ENCODE results near the gene EFS. TPM values are rescaled to one million over a fixed set of nuclear protein-coding genes. Genes with fewer than 3 reads are reported as not detected.

The EFS gene
- polyA plus RNA-seq, 1 donor (not counting 4 experiments of a cell fraction or from before 2014, with no cell fraction given): 1.4 TPM

DNA sequence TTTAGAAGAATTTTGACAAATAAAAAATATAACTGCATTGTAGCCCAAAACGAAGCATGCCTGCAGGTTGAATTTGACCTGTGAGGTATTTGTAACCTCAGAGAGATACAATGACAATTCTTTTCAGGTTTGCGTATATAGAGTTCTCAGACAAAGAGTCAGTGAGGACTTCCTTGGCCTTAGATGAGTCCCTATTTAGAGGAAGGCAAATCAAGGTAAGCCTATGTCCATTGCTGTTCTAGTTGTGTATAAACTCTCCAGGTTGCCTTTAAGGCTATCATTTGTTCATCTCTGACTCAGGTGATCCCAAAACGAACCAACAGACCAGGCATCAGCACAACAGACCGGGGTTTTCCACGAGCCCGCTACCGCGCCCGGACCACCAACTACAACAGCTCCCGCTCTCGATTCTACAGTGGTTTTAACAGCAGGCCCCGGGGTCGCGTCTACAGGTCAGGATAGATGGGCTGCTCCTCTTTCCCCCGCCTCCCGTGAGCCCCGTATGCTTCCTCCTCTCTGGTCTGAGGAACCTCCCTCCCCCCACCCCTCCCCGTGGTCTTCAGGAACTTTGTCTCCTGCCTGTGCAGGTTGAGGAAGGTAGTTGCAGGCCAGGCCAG is 41.0 kb downstream of the EFS start:
- no peak overlapping the region for H3K4me2 ChIP-seq (ENCODE audit: control insufficient read depth, extremely low read depth, insufficient read depth, low read depth, low read length)
- peaks cover 23% of the 10 kb centered on the region for H3K79me2 ChIP-seq (ENCODE audit: control insufficient read depth, insufficient read depth, low read length)
- no peaks in the 10 kb centered on the region for H3K9me1 ChIP-seq (ENCODE audit: control insufficient read depth, extremely low read depth, insufficient read depth, low read length)
- no peak for DNase-seq (ENCODE audit: low read depth, low spot score)
- H2AFZ ChIP-seq (ENCODE audit: control insufficient read depth, low read length): no peak overlapping the region
- dilution Hi-C loops (cut with MboI; ENCODE audit: extremely low pct_ligation_motif_present, low sequenced_read_pairs): no loop called here
- FAIRE-seq: no peak
- H3K27ac ChIP-seq (ENCODE audit: control insufficient read depth, insufficient read depth, low read length): no peak overlapping the region
- H3K9ac ChIP-seq (ENCODE audit: control insufficient read depth, extremely low read depth, insufficient read depth, low read length): no peak overlapping the region
- H3K4me1 ChIP-seq (ENCODE audit: control insufficient read depth, extremely low read depth, insufficient read depth, low read length): peaks cover 19% of the 10 kb centered on the region
- TF ChIP-seq CTCF (optimal IDR thresholded peaks at IDR 0.05 in 1 of 3, IDR thresholded peaks at IDR 0.05 in 1 of 3, conservative IDR thresholded peaks at IDR 0.05 in 1 of 3; ENCODE audit: extremely low read depth in 1 of 3, insufficient read depth in 2 of 3, low read length in 3 of 3) (no peak), EZH2 (IDR thresholded peaks at IDR 0.05; ENCODE audit: low read length) (no peak)
- no peaks in the 10 kb centered on the region for H3K9me3 ChIP-seq (ENCODE audit: control insufficient read depth, low read depth, low read length)
- peaks cover 17 to 22% of the 10 kb centered on the region in 2 experiments for H3K36me3 ChIP-seq (ENCODE audit: control insufficient read depth in 2 of 2, extremely low read depth in 1 of 2, insufficient read depth in 2 of 2, low read length in 2 of 2)
- no peak overlapping the region for H3K4me3 ChIP-seq (ENCODE audit: control insufficient read depth in 2 of 3, extremely low read depth in 1 of 3, insufficient read depth in 2 of 3, low read depth in 1 of 3, low read length in 3 of 3)
- H3K27me3 ChIP-seq (ENCODE audit: control insufficient read depth, extremely low read depth, insufficient read depth, low read length): no peaks in the 10 kb centered on the region
- H4K20me1 ChIP-seq (ENCODE audit: control insufficient read depth, extremely low read depth, insufficient read depth, low read length): no peaks in the 10 kb centered on the region

DNA sequence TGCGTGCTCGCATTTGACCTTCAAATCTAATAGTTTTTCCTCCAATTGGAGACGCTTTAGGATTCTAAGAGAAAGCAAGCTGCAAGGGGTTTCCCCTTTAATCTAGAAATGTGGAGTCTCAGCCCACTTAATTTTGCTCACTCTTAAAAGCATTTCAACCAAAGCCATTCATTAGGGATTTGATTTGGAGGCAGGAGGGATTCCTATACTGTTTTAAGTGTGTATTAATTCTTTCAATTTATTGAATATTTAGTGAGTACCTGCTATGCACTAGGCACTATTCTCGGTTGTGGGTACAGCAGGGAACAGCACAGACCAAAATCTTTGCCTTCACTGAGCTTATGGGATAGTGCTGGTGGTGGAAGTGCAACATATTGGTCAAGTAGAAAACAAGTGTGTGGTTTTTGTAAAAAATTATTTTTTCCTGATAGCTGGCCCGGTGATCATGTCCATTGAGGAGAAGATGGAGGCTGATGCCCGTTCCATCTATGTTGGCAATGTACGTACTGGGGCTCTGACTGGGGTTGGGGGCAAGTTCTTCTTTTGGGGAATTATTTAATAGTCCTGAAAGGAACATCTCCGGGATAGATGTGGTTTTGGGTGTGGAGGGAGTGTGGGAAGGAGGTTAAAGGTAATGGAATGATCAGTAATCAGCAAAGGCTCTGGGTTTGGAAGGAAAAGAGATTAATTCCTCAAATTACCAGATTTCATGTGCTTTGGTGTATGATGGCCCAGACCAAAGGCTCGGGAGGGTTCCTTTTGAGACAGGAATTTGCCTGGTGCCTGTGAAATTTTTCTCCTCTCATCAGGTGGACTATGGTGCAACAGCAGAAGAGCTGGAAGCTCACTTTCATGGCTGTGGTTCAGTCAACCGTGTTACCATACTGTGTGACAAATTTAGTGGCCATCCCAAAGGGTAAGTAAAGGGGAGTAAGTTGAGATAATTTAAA is 42.1 kb downstream of the EFS start:
- Histone ChIP-seq H3K36me3 (ENCODE audit: control insufficient read depth in 2 of 2, extremely low read depth in 1 of 2, insufficient read depth in 2 of 2, low read length in 2 of 2) (peaks cover 20 to 22% of the 10 kb centered on the region in 2 experiments), H3K27me3 (ENCODE audit: control insufficient read depth, extremely low read depth, insufficient read depth, low read length) (no peaks in the 10 kb centered on the region), H3K4me1 (ENCODE audit: control insufficient read depth, extremely low read depth, insufficient read depth, low read length) (peaks cover 19% of the 10 kb centered on the region), H3K4me3 (ENCODE audit: control insufficient read depth in 2 of 3, extremely low read depth in 1 of 3, insufficient read depth in 2 of 3, low read depth in 1 of 3, low read length in 3 of 3) (peak overlapping the region; percentile 83 to 93 (median 91)), H4K20me1 (ENCODE audit: control insufficient read depth, extremely low read depth, insufficient read depth, low read length) (no peaks in the 10 kb centered on the region), H3K9ac (ENCODE audit: control insufficient read depth, extremely low read depth, insufficient read depth, low read length) (peak overlapping the region; percentile 98), H3K9me1 (ENCODE audit: control insufficient read depth, extremely low read depth, insufficient read depth, low read length) (no peaks in the 10 kb centered on the region), H3K27ac (ENCODE audit: control insufficient read depth, insufficient read depth, low read length) (peak overlapping the region; percentile 98), H3K79me2 (ENCODE audit: control insufficient read depth, insufficient read depth, low read length) (peaks cover 23% of the 10 kb centered on the region), H2AFZ (ENCODE audit: control insufficient read depth, low read length) (no peak overlapping the region), H3K9me3 (ENCODE audit: control insufficient read depth, low read depth, low read length) (no peaks in the 10 kb centered on the region), H3K4me2 (ENCODE audit: control insufficient read depth, extremely low read depth, insufficient read depth, low read depth, low read length) (peak overlapping the region; percentile 97)
- dilution Hi-C loops (cut with MboI; ENCODE audit: extremely low pct_ligation_motif_present, low sequenced_read_pairs): no loop called here
- no peak for FAIRE-seq
- TF ChIP-seq CTCF (optimal IDR thresholded peaks at IDR 0.05 in 1 of 3, IDR thresholded peaks at IDR 0.05 in 1 of 3, conservative IDR thresholded peaks at IDR 0.05 in 1 of 3; ENCODE audit: extremely low read depth in 1 of 3, insufficient read depth in 2 of 3, low read length in 3 of 3): no peak
- no peak for TF ChIP-seq EZH2 (IDR thresholded peaks at IDR 0.05; ENCODE audit: low read length)
- no peak for DNase-seq (ENCODE audit: low read depth, low spot score)
